Vagina (tissue), 2 donors: ENCODE data around the gene CYTH4. TPM values are rescaled to one million over a fixed set of nuclear protein-coding genes. Genes with fewer than 3 reads are reported as not detected.

Experiments used
- DNase-seq, 2 donors: peaks; one replicate each; pipeline ENCODE4 v3.0.0-alpha.2; 2017; ENCODE audit errors: extremely low spot score in 2 of 2
- H3K27ac ChIP-seq: fragments of 200-600 bp; sonication (generic); one replicate; pipeline ENCODE4 v1.5.1; 2019
- H3K27me3 ChIP-seq: fragments of 200-600 bp; sonication (generic); one replicate; pipeline ENCODE4 v1.5.1; 2019
- H3K36me3 ChIP-seq, 2 donors: fragments of 200-600 bp; sonication (generic); one replicate each; pipeline ENCODE4 v1.5.1; 2017 to 2019
- H3K4me1 ChIP-seq: fragments of 200-600 bp; sonication (generic); one replicate; pipeline ENCODE4 v1.5.1; 2019
- H3K4me3 ChIP-seq, 2 donors: fragments of 200-600 bp; sonication (generic); 1 replicate in 1 of 2; 2 replicates in 1 of 2; pipeline ENCODE4 v1.5.1; 2016 to 2019
- H3K9me3 ChIP-seq: fragments of 200-600 bp; sonication (generic); one replicate; pipeline ENCODE4 v1.5.1; 2019
- POLR2A ChIP-seq, 2 donors: fragments of 450-650 bp; IDR thresholded peaks; one replicate each; pipeline ENCODE4 v1.6.1; 2017; ENCODE audit warnings: antibody characterized with exemption in 2 of 2, mild to moderate bottlenecking in 2 of 2, moderate library complexity in 2 of 2
- POLR2AphosphoS5 ChIP-seq, 2 donors: sonication (generic); formaldehyde crosslinking; IDR thresholded peaks; one replicate each; pipeline ENCODE4 v1.9.0; 2017; ENCODE audit warnings: antibody characterized with exemption in 2 of 2, mild to moderate bottlenecking in 2 of 2, low read depth in 1 of 2; ENCODE audit not compliant: insufficient read depth in 1 of 2
- intact Hi-C: fragments of 100-400 bp; cut with DNase I; formaldehyde crosslinking; loops from one replicate; pipeline ENCODE4 v1.15.1; 2023
- total RNA-seq: library from RNA; depleted of rRNA; stranded (reverse); fragments of >200 nt; gene quantifications from one replicate; pipeline ENCODE4 v1.2.3, GENCODE V29; 2016
- TF ChIP-seq, protein P1 (sequence below), 3 experiments: fragments of 450-650 bp in 2 of 3; fragments of 200-600 bp in 1 of 3; sonication (generic) in 1 of 3; IDR thresholded peaks; one replicate each; pipeline ENCODE4 v1.5.1; 2017 to 2019; ENCODE audit warnings: antibody characterized with exemption in 3 of 3, mild to moderate bottlenecking in 2 of 3, moderate library complexity in 2 of 3

The CYTH4 gene
- total RNA-seq, 1 donor from 2014 or later = 16.2 TPM

- H3K27me3 ChIP-seq = no peaks in the 10 kb centered on the region
- intact Hi-C loops = no loop called here
- TF ChIP-seq POLR2AphosphoS5 (IDR thresholded peaks at IDR 0.05; ENCODE audit: insufficient read depth in 1 of 2, low read depth in 1 of 2) (no peak), POLR2A (IDR thresholded peaks at IDR 0.05) (no peak)
- TF ChIP-seq, protein P1, sequence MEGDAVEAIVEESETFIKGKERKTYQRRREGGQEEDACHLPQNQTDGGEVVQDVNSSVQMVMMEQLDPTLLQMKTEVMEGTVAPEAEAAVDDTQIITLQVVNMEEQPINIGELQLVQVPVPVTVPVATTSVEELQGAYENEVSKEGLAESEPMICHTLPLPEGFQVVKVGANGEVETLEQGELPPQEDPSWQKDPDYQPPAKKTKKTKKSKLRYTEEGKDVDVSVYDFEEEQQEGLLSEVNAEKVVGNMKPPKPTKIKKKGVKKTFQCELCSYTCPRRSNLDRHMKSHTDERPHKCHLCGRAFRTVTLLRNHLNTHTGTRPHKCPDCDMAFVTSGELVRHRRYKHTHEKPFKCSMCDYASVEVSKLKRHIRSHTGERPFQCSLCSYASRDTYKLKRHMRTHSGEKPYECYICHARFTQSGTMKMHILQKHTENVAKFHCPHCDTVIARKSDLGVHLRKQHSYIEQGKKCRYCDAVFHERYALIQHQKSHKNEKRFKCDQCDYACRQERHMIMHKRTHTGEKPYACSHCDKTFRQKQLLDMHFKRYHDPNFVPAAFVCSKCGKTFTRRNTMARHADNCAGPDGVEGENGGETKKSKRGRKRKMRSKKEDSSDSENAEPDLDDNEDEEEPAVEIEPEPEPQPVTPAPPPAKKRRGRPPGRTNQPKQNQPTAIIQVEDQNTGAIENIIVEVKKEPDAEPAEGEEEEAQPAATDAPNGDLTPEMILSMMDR (IDR thresholded peaks at IDR 0.05) = no peak
Observed at GRCh38 chr22:37289156-37289735, 6.9 kb downstream of the CYTH4 start.

DNA sequence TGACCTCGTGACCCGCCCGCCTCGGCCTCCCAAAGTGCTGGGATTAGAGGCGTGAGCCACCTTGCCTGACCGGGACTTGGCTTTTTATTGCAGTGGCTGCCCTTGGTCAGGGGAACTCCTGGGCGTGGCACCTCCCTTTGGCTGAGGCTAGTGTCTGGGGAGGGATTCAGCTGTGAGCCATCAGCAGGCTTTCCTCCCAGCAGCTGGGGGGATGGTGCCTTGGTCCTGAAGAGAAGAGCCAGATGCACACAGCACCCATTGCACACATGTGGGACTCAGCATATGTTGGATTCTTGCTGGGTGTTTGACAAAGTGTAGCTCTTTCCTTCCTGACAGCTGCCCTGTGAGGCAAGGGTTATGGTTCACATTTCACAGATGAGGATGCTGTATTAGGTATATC is 8.4 kb downstream of the CYTH4 start:
- Histone ChIP-seq H3K27me3 (no peaks in the 10 kb centered on the region), H3K4me1 (no peaks in the 10 kb centered on the region), H3K27ac (no peak overlapping the region), H3K4me3 (no peak overlapping the region), H3K9me3 (no peaks in the 10 kb centered on the region), H3K36me3 (no peaks in the 10 kb centered on the region)
- DNase-seq = no peak
- intact Hi-C loops = no loop called here
- no peak for TF ChIP-seq POLR2AphosphoS5 (IDR thresholded peaks at IDR 0.05; ENCODE audit: insufficient read depth in 1 of 2, low read depth in 1 of 2)
- TF ChIP-seq, protein P1 (IDR thresholded peaks at IDR 0.05) = no peak
- no peak for TF ChIP-seq POLR2A (IDR thresholded peaks at IDR 0.05)

More at GRCh38 chr22:37289156-37289735, 6.9 kb downstream of the CYTH4 start:
- no peak for DNase-seq
- H3K27ac ChIP-seq = no peak overlapping the region
- H3K4me3 ChIP-seq = no peak overlapping the region
- H3K36me3 ChIP-seq = no peaks in the 10 kb centered on the region
- H3K4me1 ChIP-seq = no peaks in the 10 kb centered on the region
- H3K9me3 ChIP-seq = no peaks in the 10 kb centered on the region

- Histone ChIP-seq H3K27ac (no peak overlapping the region), H3K4me1 (no peaks in the 10 kb centered on the region), H3K36me3 (no peaks in the 10 kb centered on the region), H3K9me3 (no peaks in the 10 kb centered on the region), H3K4me3 (no peak overlapping the region), H3K27me3 (no peaks in the 10 kb centered on the region)
- intact Hi-C loops = no loop called here
- TF ChIP-seq, protein P1 (IDR thresholded peaks at IDR 0.05) = no peak
- TF ChIP-seq POLR2AphosphoS5 (IDR thresholded peaks at IDR 0.05; ENCODE audit: insufficient read depth in 1 of 2, low read depth in 1 of 2) (no peak), POLR2A (IDR thresholded peaks at IDR 0.05) (no peak)
- DNase-seq = no peak
Observed at GRCh38 chr22:37291559-37292298, 9.4 kb downstream of the CYTH4 start.

GRCh38 chr22:37292641-37293040 is 10.3 kb downstream of the CYTH4 start:
- Histone ChIP-seq H3K27me3 (no peaks in the 10 kb centered on the region), H3K4me3 (no peak overlapping the region), H3K27ac (no peak overlapping the region), H3K9me3 (no peaks in the 10 kb centered on the region), H3K36me3 (no peaks in the 10 kb centered on the region), H3K4me1 (no peaks in the 10 kb centered on the region)
- no peak for DNase-seq
- intact Hi-C loops = no loop called here
- no peak for TF ChIP-seq POLR2A (IDR thresholded peaks at IDR 0.05)
- TF ChIP-seq POLR2AphosphoS5 (IDR thresholded peaks at IDR 0.05; ENCODE audit: insufficient read depth in 1 of 2, low read depth in 1 of 2) = no peak
- TF ChIP-seq, protein P1 (IDR thresholded peaks at IDR 0.05) = no peak

DNA sequence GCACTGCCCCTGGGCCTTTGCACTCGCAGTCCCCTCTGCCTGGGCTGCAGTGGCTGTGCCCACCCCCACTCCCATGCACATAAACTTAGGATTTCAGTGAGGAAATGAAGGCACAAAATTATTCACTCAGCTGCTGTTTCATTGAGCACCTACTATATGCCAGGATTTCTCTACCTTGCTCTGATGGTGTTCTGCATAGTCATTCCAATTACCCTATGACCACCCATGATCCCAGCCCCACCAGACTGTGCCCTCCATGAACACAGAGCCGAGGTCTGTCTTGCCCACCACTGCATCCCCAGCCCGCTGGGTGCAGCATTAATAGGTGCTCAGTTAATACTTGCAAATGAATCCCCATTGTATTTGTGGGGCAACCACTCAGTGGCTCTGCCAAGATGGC is 10.9 kb downstream of the CYTH4 start:
- intact Hi-C loops = no loop called here

More for the DNA sequence above, 10.9 kb downstream of the CYTH4 start:
- TF ChIP-seq POLR2A (IDR thresholded peaks at IDR 0.05) (no peak), POLR2AphosphoS5 (IDR thresholded peaks at IDR 0.05; ENCODE audit: insufficient read depth in 1 of 2, low read depth in 1 of 2) (no peak)
- TF ChIP-seq, protein P1 (IDR thresholded peaks at IDR 0.05) = no peak
- no peak for DNase-seq
- Histone ChIP-seq H3K27me3 (no peaks in the 10 kb centered on the region), H3K27ac (no peak overlapping the region), H3K9me3 (no peaks in the 10 kb centered on the region), H3K4me3 (no peak overlapping the region), H3K36me3 (no peaks in the 10 kb centered on the region), H3K4me1 (no peaks in the 10 kb centered on the region)
